Coronary artery (tissue), 2 donors: ENCODE results near the gene ELK4.

Experiments
- DNase-seq: peaks from one replicate; pipeline ENCODE4 v3.0.0-alpha.2; 2017; ENCODE audit warnings: low spot score
- H3K27ac ChIP-seq, 2 donors: fragments of 200-600 bp; sonication (generic); one replicate each; pipeline ENCODE4 v1.5.1; 2016 to 2019
- H3K4me3 ChIP-seq: fragments of 200-600 bp; sonication (generic); 2 replicates; pipeline ENCODE4 v1.5.1; 2016; ENCODE audit warnings: mild to moderate bottlenecking, moderate library complexity
- CTCF ChIP-seq: fragments of 200-600 bp; sonication (generic); IDR thresholded peaks from one replicate; pipeline ENCODE4 v1.5.1; 2019; ENCODE audit warnings: antibody characterized with exemption

ELK4 gene

GRCh38 chr1:205669341-205670149, 37.7 kb upstream of the ELK4 start:
- no peak for TF ChIP-seq CTCF
- no peak for DNase-seq
- H3K27ac ChIP-seq: no peak overlapping the region
- H3K4me3 ChIP-seq: no peak overlapping the region

GRCh38 chr1:205668951-205669340, 37.1 kb upstream of the ELK4 start:
- Histone ChIP-seq H3K27ac (no peak overlapping the region), H3K4me3 (no peak overlapping the region)
- no peak for TF ChIP-seq CTCF
- DNase-seq: no peak

DNA sequence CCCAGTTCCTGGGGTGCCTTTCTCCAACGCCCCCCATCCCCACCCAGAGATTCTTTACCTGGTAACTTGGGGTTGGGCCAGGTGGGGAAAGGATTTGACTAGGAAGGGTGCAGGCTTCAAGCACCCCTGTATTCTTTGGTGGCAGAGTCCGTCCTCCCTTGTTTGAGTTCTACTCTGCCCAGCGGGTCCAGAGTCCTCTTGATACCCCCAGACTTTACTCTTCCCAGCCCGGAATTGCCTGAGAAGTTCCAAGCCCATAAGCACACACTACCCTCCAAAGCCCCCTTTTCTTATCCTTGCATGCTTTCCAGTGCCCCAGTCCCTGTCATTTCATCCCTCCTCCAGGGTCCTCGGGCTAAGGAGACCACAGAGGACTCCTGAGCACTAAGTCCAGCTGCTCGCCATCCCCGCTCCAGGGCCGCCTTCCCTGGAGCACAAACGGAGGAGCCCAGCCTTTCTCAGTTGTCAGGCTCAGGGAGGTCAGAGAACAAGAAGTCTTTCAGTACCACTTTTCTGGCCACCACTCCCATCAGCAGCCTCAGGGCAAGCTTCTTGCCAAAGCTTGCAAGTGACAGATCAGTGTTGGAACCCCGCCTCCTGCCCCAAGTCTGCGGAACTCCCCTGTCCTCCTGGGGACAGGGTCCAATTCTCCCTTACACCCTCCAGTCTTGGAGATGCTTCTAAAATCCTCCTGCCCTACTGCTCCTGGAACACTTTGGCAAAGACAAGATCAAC, 36.3 kb upstream of the ELK4 start:
- H3K27ac ChIP-seq: no peak overlapping the region
- no peak for TF ChIP-seq CTCF
- DNase-seq: no peak
- H3K4me3 ChIP-seq: no peak overlapping the region

- no peak for TF ChIP-seq CTCF
- Histone ChIP-seq H3K4me3 (no peak overlapping the region), H3K27ac (no peak overlapping the region)
- no peak for DNase-seq
Observed at GRCh38 chr1:205666372-205667166, 34.8 kb upstream of the ELK4 start.

- no peak for TF ChIP-seq CTCF
- no peak for DNase-seq
- no peak overlapping the region for H3K4me3 ChIP-seq
- no peak overlapping the region for H3K27ac ChIP-seq
Observed at GRCh38 chr1:205665201-205666045, 33.6 kb upstream of the ELK4 start.

GRCh38 chr1:205664399-205665017, 32.7 kb upstream of the ELK4 start:
- Histone ChIP-seq H3K4me3 (no peak overlapping the region), H3K27ac (no peak overlapping the region)
- TF ChIP-seq CTCF: no peak
- no peak for DNase-seq
